RCC 7860 (cell line): Measurements from ENCODE around the gene CFAP97D2.
"Not testable (repeated sequence)": the region's sequence is repeated elsewhere in the genome, so short reads cannot be mapped to it uniquely, and the experiment has no call there.

Experiments used
- DNase-seq: peaks from one replicate; pipeline ENCODE4 v3.0.0-alpha.2; 2015; ENCODE audit warnings: low spot score
- FAIRE-seq: peaks from 2 replicates; lab custom pipeline; 2012; peaks lifted over from hg19 to GRCh38; lab: Jason Lieb, UNC

The CFAP97D2 gene

GRCh38 chr13:114142640-114143490 is 36.2 kb upstream of the CFAP97D2 start:
- DNase-seq (no peak), FAIRE-seq (no peak)

- DNase-seq (no peak), FAIRE-seq (no peak)
Measured at GRCh38 chr13:114143806-114144605, 35.1 kb upstream of the CFAP97D2 start.

GRCh38 chr13:114144606-114145244 is 34.3 kb upstream of the CFAP97D2 start:
- FAIRE-seq = no peak

GRCh38 chr13:114145256-114145655 is 33.8 kb upstream of the CFAP97D2 start:
- FAIRE-seq (no peak), DNase-seq (no peak)

More at GRCh38 chr13:114144606-114145244, 34.3 kb upstream of the CFAP97D2 start:
- DNase-seq = no peak

GRCh38 chr13:114145722-114146121 is 33.3 kb upstream of the CFAP97D2 start:
- FAIRE-seq = no peak
- no peak for DNase-seq

- no peak for FAIRE-seq
Measured at GRCh38 chr13:114146173-114146572, 32.9 kb upstream of the CFAP97D2 start.

GRCh38 chr13:114146629-114147028 is 32.4 kb upstream of the CFAP97D2 start:
- FAIRE-seq (no peak), DNase-seq (no peak)

More at GRCh38 chr13:114146173-114146572, 32.9 kb upstream of the CFAP97D2 start:
- no peak for DNase-seq

- DNase-seq (no peak), FAIRE-seq (no peak)
Measured at GRCh38 chr13:114147803-114148520, 31.1 kb upstream of the CFAP97D2 start.

- no peak for FAIRE-seq
- no peak for DNase-seq
Measured at GRCh38 chr13:114148521-114148855, 30.6 kb upstream of the CFAP97D2 start.

- not testable (repeated sequence) for DNase-seq, FAIRE-seq
Measured at GRCh38 chr13:114148886-114149285, 30.2 kb upstream of the CFAP97D2 start.

GRCh38 chr13:114149774-114150740 is 29.0 kb upstream of the CFAP97D2 start:
- DNase-seq = no peak
- no peak for FAIRE-seq

- FAIRE-seq (no peak), DNase-seq (no peak)
Measured at GRCh38 chr13:114151031-114151430, 28.0 kb upstream of the CFAP97D2 start.

GRCh38 chr13:114151565-114152284 is 27.3 kb upstream of the CFAP97D2 start:
- FAIRE-seq (no peak), DNase-seq (no peak)

GRCh38 chr13:114152285-114152645 is 26.8 kb upstream of the CFAP97D2 start:
- DNase-seq = no peak

GRCh38 chr13:114152831-114153371 is 26.2 kb upstream of the CFAP97D2 start:
- DNase-seq (no peak), FAIRE-seq (no peak)

More at GRCh38 chr13:114152285-114152645, 26.8 kb upstream of the CFAP97D2 start:
- FAIRE-seq = no peak

GRCh38 chr13:114153485-114154080 is 25.5 kb upstream of the CFAP97D2 start:
- DNase-seq = no peak
- FAIRE-seq = no peak

GRCh38 chr13:114154476-114154875 is 24.6 kb upstream of the CFAP97D2 start:
- no peak for DNase-seq
- FAIRE-seq = no peak

- FAIRE-seq (no peak), DNase-seq (no peak)
Measured at GRCh38 chr13:114155320-114155719, 23.7 kb upstream of the CFAP97D2 start.
